HepG2 (cell line): ENCODE data around the gene RUSF1. TPM values are rescaled to one million over a fixed set of nuclear protein-coding genes. Genes with fewer than 3 reads are reported as not detected.

Source experiments
- ARID2 ChIP-seq: sonication (generic); formaldehyde crosslinking; IDR thresholded peaks from 2 replicates; pipeline ENCODE4 v1.8.1; 2022; ENCODE audit warnings: mild to moderate bottlenecking, missing genetic modification reagents, borderline replicate concordance
- IRF2 ChIP-seq: IDR thresholded peaks from 2 replicates; pipeline ENCODE4 v1.6.1; 2018; ENCODE audit warnings: missing genetic modification reagents, missing compliant biosample characterization
- JUN ChIP-seq: sonication (generic); formaldehyde crosslinking; IDR thresholded peaks from 2 replicates; pipeline ENCODE4 v1.4.0; 2020; ENCODE audit warnings: mild to moderate bottlenecking, missing genetic modification reagents
- PHB2 ChIP-seq: fragments of 450-650 bp; IDR thresholded peaks from 2 replicates; pipeline ENCODE4 v1.6.1; 2018; ENCODE audit not compliant: partially characterized antibody
- POLR2AphosphoS5 ChIP-seq: IDR thresholded peaks from 2 replicates; pipeline ENCODE4 v1.6.1; 2012; ENCODE audit warnings: low read depth, low read length
- PRPF4 ChIP-seq: fragments of 200-400 bp; formaldehyde crosslinking; IDR thresholded peaks from 2 replicates; pipeline ENCODE4 v1.6.1; 2016; ENCODE audit warnings: low read length, low read depth; ENCODE audit not compliant: poor library complexity, severe bottlenecking
- RFXANK ChIP-seq: IDR thresholded peaks from 2 replicates; pipeline ENCODE4 v1.6.1; 2016
- ZC3H4 ChIP-seq: sonication (generic); formaldehyde crosslinking; IDR thresholded peaks from 2 replicates; pipeline ENCODE4 v1.4.0; 2020; ENCODE audit warnings: missing genetic modification reagents, borderline replicate concordance
- ZNF251 ChIP-seq: sonication (generic); formaldehyde crosslinking; IDR thresholded peaks from 2 replicates; pipeline ENCODE4 v1.9.0; 2021; ENCODE audit warnings: mild to moderate bottlenecking, missing genetic modification reagents
- ZNF333 ChIP-seq: sonication (generic); formaldehyde crosslinking; IDR thresholded peaks from 2 replicates; pipeline ENCODE4 v1.4.0; 2020; ENCODE audit warnings: mild to moderate bottlenecking, missing genetic modification reagents, borderline replicate concordance
- ZNF383 ChIP-seq: sonication (generic); formaldehyde crosslinking; IDR thresholded peaks from 2 replicates; pipeline ENCODE4 v1.4.0; 2020; ENCODE audit warnings: missing genetic modification reagents, mild to moderate bottlenecking, borderline replicate concordance
- ZNF441 ChIP-seq: sonication (generic); formaldehyde crosslinking; IDR thresholded peaks from 2 replicates; pipeline ENCODE4 v1.7.0; 2021; ENCODE audit warnings: missing genetic modification reagents, borderline replicate concordance
- ZNF558 ChIP-seq: sonication (generic); formaldehyde crosslinking; IDR thresholded peaks from 2 replicates; pipeline ENCODE4 v1.9.0; 2022; ENCODE audit warnings: mild to moderate bottlenecking, missing genetic modification reagents, borderline replicate concordance
- ZNF652 ChIP-seq: IDR thresholded peaks from 2 replicates; pipeline ENCODE4 v1.6.1; 2016; ENCODE audit warnings: low read depth, borderline replicate concordance
- ZNF891 ChIP-seq: sonication (generic); formaldehyde crosslinking; IDR thresholded peaks from 2 replicates; pipeline ENCODE4 v1.5.0; 2020; ENCODE audit warnings: mild to moderate bottlenecking, missing genetic modification reagents
- polyA plus RNA-seq, 8 experiments: library from polyadenylated mRNA; depleted of rRNA in 3 of 8; stranded (reverse) in 7 of 8; unstranded in 1 of 8; fragments of >200 nt; fragmentation: Illumina TruSeq in 4 of 8; extraction: Trizol in 4 of 8; gene quantifications; 2 replicates each; pipeline versions ENCODE4 v1.2.1 to v1.2.3, GENCODE V29; 2011 to 2016; ENCODE audit warnings: low read depth in 4 of 8, missing spikeins in 1 of 8, mixed read lengths in 1 of 8; ENCODE audit not compliant: insufficient read depth in 1 of 8
- total RNA-seq, 5 experiments: library from RNA; depleted of rRNA; stranded (reverse); fragments of >200 nt; fragmentation: Illumina TruSeq; extraction: Trizol; gene quantifications; 2 replicates each; pipeline ENCODE4 v1.2.3, GENCODE V29; 2016; ENCODE audit warnings: low read depth in 1 of 5
- TF ChIP-seq, protein P1 (sequence below): sonication (generic); formaldehyde crosslinking; IDR thresholded peaks from 2 replicates; pipeline ENCODE4 v1.4.0; 2020; ENCODE audit warnings: missing genetic modification reagents
- TF ChIP-seq, protein P2 (sequence below): conservative IDR thresholded peaks from 2 replicates; pipeline ENCODE4 v1.6.1; 2018; ENCODE audit warnings: missing genetic modification reagents
- TF ChIP-seq, protein P3 (sequence below): sonication (generic); formaldehyde crosslinking; IDR thresholded peaks from 2 replicates; pipeline ENCODE4 v1.4.0; 2020; ENCODE audit warnings: missing genetic modification reagents
- TF ChIP-seq, protein P4 (sequence below): sonication (generic); formaldehyde crosslinking; IDR thresholded peaks from 2 replicates; pipeline ENCODE4 v1.4.0; 2020; ENCODE audit warnings: missing genetic modification reagents

The RUSF1 gene
- total and polyA plus RNA-seq, 2 of the 13 experiments (the other 11 are each of a cell fraction or from before 2014, with no cell fraction given) = 40.8 to 50.2 TPM

DNA sequence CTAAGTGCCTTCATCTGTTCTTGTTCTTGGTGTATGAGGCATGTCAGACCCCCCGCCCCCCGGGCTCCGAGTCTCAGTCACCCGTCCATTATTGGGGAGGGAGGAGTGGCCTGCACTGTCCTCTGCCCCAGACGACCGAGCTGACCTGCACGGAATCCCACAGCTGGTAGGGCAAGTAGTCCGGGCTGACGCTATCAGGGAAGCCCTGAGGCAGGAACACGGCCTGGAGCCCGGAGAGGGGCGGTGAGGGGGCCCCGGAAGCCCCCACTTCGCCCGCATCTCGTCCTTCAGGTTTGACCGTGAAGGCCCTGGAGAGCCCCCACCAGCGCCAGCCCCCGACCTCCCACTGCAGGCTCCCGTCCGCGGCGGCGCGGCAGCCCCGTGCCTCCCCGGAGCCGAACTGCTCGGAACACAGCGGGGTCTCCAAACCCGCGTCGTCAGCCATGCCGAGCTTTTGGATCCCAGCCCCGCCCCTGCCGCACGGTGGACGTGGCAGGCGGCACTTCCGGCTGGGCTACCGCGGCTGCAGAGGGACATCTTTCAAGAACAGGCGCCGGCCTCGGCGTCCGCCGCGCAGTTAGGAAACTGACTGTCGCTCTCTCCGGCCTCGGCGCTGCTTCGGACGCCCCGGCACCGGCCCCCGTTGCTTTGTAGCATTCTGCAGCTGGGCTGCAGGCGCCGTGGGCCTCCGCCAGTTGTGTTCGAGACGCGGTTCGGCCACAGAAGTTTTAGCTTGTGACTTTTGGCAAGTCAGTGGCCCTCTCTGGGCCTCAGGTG, at the start of gene RUSF1 (continued):
- peak; percentile 82 for TF ChIP-seq ZNF441
- peak; percentile 98 for TF ChIP-seq IRF2 (CRISPR knock-in tag)
- peak; percentile 74; the same call in 1 of the 2 replicates for TF ChIP-seq ZNF383 (CRISPR knock-in tag)
- TF ChIP-seq ZC3H4 (CRISPR knock-in tag) = no peak; the same call in 1 of the 2 replicates
- TF ChIP-seq RFXANK (CRISPR knock-in tag) = no peak
- TF ChIP-seq PHB2 = no peak
- TF ChIP-seq, protein P1, sequence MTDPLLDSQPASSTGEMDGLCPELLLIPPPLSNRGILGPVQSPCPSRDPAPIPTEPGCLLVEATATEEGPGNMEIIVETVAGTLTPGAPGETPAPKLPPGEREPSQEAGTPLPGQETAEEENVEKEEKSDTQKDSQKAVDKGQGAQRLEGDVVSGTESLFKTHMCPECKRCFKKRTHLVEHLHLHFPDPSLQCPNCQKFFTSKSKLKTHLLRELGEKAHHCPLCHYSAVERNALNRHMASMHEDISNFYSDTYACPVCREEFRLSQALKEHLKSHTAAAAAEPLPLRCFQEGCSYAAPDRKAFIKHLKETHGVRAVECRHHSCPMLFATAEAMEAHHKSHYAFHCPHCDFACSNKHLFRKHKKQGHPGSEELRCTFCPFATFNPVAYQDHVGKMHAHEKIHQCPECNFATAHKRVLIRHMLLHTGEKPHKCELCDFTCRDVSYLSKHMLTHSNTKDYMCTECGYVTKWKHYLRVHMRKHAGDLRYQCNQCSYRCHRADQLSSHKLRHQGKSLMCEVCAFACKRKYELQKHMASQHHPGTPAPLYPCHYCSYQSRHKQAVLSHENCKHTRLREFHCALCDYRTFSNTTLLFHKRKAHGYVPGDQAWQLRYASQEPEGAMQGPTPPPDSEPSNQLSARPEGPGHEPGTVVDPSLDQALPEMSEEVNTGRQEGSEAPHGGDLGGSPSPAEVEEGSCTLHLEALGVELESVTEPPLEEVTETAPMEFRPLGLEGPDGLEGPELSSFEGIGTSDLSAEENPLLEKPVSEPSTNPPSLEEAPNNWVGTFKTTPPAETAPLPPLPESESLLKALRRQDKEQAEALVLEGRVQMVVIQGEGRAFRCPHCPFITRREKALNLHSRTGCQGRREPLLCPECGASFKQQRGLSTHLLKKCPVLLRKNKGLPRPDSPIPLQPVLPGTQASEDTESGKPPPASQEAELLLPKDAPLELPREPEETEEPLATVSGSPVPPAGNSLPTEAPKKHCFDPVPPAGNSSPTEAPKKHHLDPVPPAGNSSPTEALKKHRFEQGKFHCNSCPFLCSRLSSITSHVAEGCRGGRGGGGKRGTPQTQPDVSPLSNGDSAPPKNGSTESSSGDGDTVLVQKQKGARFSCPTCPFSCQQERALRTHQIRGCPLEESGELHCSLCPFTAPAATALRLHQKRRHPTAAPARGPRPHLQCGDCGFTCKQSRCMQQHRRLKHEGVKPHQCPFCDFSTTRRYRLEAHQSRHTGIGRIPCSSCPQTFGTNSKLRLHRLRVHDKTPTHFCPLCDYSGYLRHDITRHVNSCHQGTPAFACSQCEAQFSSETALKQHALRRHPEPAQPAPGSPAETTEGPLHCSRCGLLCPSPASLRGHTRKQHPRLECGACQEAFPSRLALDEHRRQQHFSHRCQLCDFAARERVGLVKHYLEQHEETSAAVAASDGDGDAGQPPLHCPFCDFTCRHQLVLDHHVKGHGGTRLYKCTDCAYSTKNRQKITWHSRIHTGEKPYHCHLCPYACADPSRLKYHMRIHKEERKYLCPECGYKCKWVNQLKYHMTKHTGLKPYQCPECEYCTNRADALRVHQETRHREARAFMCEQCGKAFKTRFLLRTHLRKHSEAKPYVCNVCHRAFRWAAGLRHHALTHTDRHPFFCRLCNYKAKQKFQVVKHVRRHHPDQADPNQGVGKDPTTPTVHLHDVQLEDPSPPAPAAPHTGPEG = 0 out of 2 replicates have a peak, but pooled peaks have one; percentile 41
- TF ChIP-seq, protein P2, sequence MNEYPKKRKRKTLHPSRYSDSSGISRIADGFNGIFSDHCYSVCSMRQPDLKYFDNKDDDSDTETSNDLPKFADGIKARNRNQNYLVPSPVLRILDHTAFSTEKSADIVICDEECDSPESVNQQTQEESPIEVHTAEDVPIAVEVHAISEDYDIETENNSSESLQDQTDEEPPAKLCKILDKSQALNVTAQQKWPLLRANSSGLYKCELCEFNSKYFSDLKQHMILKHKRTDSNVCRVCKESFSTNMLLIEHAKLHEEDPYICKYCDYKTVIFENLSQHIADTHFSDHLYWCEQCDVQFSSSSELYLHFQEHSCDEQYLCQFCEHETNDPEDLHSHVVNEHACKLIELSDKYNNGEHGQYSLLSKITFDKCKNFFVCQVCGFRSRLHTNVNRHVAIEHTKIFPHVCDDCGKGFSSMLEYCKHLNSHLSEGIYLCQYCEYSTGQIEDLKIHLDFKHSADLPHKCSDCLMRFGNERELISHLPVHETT (CRISPR knock-in tag) = peak; percentile 45; the same call in 1 of the 2 replicates
- TF ChIP-seq ZNF558 (CRISPR knock-in tag) = peak; percentile 69; the same call in 1 of the 2 replicates
- no peak for TF ChIP-seq PRPF4
- TF ChIP-seq ARID2 = peak; percentile 84; the same call in 1 of the 2 replicates
- TF ChIP-seq, protein P3, sequence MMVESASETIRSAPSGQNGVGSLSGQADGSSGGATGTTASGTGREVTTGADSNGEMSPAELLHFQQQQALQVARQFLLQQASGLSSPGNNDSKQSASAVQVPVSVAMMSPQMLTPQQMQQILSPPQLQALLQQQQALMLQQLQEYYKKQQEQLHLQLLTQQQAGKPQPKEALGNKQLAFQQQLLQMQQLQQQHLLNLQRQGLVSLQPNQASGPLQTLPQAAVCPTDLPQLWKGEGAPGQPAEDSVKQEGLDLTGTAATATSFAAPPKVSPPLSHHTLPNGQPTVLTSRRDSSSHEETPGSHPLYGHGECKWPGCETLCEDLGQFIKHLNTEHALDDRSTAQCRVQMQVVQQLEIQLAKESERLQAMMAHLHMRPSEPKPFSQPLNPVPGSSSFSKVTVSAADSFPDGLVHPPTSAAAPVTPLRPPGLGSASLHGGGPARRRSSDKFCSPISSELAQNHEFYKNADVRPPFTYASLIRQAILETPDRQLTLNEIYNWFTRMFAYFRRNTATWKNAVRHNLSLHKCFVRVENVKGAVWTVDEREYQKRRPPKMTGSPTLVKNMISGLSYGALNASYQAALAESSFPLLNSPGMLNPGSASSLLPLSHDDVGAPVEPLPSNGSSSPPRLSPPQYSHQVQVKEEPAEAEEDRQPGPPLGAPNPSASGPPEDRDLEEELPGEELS (CRISPR knock-in tag) = peak; percentile 67; the same call in 1 of the 2 replicates
- TF ChIP-seq ZNF891 (CRISPR knock-in tag) = peak; percentile 94
- peak; percentile 96 for TF ChIP-seq POLR2AphosphoS5
- TF ChIP-seq, protein P4, sequence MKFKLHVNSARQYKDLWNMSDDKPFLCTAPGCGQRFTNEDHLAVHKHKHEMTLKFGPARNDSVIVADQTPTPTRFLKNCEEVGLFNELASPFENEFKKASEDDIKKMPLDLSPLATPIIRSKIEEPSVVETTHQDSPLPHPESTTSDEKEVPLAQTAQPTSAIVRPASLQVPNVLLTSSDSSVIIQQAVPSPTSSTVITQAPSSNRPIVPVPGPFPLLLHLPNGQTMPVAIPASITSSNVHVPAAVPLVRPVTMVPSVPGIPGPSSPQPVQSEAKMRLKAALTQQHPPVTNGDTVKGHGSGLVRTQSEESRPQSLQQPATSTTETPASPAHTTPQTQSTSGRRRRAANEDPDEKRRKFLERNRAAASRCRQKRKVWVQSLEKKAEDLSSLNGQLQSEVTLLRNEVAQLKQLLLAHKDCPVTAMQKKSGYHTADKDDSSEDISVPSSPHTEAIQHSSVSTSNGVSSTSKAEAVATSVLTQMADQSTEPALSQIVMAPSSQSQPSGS (CRISPR knock-in tag) = peak; percentile 95
- peak; percentile 89; the same call in 1 of the 2 replicates for TF ChIP-seq ZNF333 (CRISPR knock-in tag)
- TF ChIP-seq ZNF251 (CRISPR knock-in tag) = 0 out of 2 replicates have a peak, but pooled peaks have one; percentile 28
- 0 out of 2 replicates have a peak, but pooled peaks have one; percentile 41 for TF ChIP-seq JUN
- TF ChIP-seq ZNF652 (CRISPR knock-in tag) = no peak; the same call in 1 of the 2 replicates
